ENCODE data around the gene FIBCD1. TPM values are rescaled to one million over a fixed set of nuclear protein-coding genes. Genes with fewer than 3 reads are reported as not detected.

Gene FIBCD1
- total and polyA plus RNA-seq, 2 experiments from 2014 or later: 0.43 to 4.0 TPM

DNA sequence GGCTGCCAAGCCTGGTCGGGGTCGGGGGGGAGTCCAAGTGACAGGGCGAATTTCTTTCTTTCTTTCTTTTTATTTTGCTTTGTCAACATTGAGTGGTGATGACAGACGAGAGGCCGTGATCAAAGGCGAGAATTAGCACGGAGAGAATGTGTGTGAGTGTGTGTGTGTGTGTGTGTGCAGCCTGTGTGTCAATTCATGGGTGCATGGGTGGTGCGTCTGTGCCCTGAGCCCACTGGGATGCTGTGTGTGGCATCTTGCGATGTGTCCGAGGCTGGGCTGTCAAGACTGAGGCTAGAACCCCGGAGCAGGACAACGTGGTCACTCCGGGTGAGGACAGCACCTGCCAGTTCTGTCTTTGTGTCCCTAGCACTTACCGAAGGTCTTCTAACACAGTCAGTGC, 4.7 kb upstream of the FIBCD1 start:
- no peak overlapping the region for H3K27ac ChIP-seq
- H3K4me3 ChIP-seq: no peak overlapping the region
- H3K9me3 ChIP-seq (ENCODE audit: low read depth): no peaks in the 10 kb centered on the region
- no peak for TF ChIP-seq CTCF (IDR thresholded peaks at IDR 0.05; ENCODE audit: low read depth, low read length)
- DNase-seq (ENCODE audit: low read depth in 1 of 2, low spot score in 1 of 2): no peak
- no peaks in the 10 kb centered on the region for H3K4me1 ChIP-seq (ENCODE audit: low read depth)
- H3K36me3 ChIP-seq: no peaks in the 10 kb centered on the region
- H3K27me3 ChIP-seq: peaks cover 49% of the 10 kb centered on the region

- TF ChIP-seq CTCF (IDR thresholded peaks at IDR 0.05; ENCODE audit: low read depth, low read length): no peak
- no peaks in the 10 kb centered on the region for H3K4me1 ChIP-seq (ENCODE audit: low read depth)
- no peak overlapping the region for H3K27ac ChIP-seq
- no peak overlapping the region for H3K4me3 ChIP-seq
- no peaks in the 10 kb centered on the region for H3K36me3 ChIP-seq
- peaks cover 53% of the 10 kb centered on the region for H3K27me3 ChIP-seq
- no peak for DNase-seq (ENCODE audit: low read depth in 1 of 2, low spot score in 1 of 2)
- H3K9me3 ChIP-seq (ENCODE audit: low read depth): no peaks in the 10 kb centered on the region
Observed at GRCh38 chr9:130943221-130943620, 4.2 kb upstream of the FIBCD1 start.

- no peak overlapping the region for H3K27ac ChIP-seq
- H3K36me3 ChIP-seq: no peaks in the 10 kb centered on the region
- TF ChIP-seq CTCF (IDR thresholded peaks at IDR 0.05; ENCODE audit: low read depth, low read length): no peak
- peaks cover 53% of the 10 kb centered on the region for H3K27me3 ChIP-seq
- no peak for DNase-seq (ENCODE audit: low read depth in 1 of 2, low spot score in 1 of 2)
- no peaks in the 10 kb centered on the region for H3K4me1 ChIP-seq (ENCODE audit: low read depth)
- no peak overlapping the region for H3K4me3 ChIP-seq
- no peaks in the 10 kb centered on the region for H3K9me3 ChIP-seq (ENCODE audit: low read depth)
Observed at GRCh38 chr9:130942679-130943078, 3.6 kb upstream of the FIBCD1 start.

- Histone ChIP-seq H3K27me3 (peaks cover 55% of the 10 kb centered on the region), H3K9me3 (ENCODE audit: low read depth) (no peaks in the 10 kb centered on the region), H3K4me1 (ENCODE audit: low read depth) (no peaks in the 10 kb centered on the region), H3K27ac (no peak overlapping the region), H3K36me3 (no peaks in the 10 kb centered on the region), H3K4me3 (no peak overlapping the region)
- DNase-seq (ENCODE audit: low read depth in 1 of 2, low spot score in 1 of 2): no peak
- no peak for TF ChIP-seq CTCF (IDR thresholded peaks at IDR 0.05; ENCODE audit: low read depth, low read length)
Observed at GRCh38 chr9:130942084-130942483, 3.0 kb upstream of the FIBCD1 start.

DNA sequence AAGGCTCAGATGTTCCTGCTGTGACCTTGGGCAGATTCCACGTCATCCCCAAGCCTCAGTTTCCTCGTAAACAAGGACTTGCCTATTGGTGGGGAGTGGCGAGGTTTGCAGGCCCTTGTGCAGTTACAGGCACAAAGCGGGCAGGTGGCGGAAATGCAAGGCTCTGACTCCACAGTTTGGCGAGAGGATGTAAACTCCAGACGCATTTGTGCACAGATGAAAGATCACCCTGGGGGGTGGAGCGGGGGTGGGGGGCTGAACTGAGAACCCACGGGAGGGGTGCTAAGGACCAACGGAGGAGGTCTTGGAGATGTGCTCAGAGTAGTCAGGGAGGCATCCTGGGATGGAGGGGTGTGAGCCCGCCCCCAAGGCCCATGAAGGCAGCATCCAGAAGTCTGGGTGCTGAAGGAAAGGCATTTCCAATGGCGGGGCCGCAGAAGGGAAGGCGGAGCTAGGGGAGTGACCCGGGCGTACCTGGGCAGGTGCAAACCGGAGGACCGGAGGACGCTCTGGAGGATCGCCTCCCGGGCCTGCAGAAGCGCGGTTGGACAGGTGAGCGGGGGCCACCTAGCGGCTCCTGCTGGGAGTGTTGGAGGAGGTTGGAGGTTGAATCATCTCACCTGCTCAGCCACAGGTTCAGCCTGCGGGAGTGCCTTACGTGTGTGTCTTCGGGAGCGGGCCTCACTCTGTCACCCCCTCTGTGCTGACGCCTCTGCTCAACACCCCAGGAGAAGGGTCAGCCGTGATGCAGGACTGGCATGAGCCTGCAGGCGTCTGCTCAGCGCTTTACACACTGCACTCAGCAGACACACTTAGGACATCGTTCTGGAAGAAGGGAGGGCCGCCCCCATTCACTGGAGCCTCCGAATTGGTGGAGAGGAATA, 1.9 kb upstream of the FIBCD1 start:
- H3K4me3 ChIP-seq: no peak overlapping the region
- peak in 1 of 2 donors; percentile 76 for DNase-seq (ENCODE audit: low read depth in 1 of 2, low spot score in 1 of 2)
- no peaks in the 10 kb centered on the region for H3K4me1 ChIP-seq (ENCODE audit: low read depth)
- H3K9me3 ChIP-seq (ENCODE audit: low read depth): no peaks in the 10 kb centered on the region
- TF ChIP-seq CTCF (IDR thresholded peaks at IDR 0.05; ENCODE audit: low read depth, low read length): peak; percentile 85
- no peak overlapping the region for H3K27ac ChIP-seq
- no peaks in the 10 kb centered on the region for H3K36me3 ChIP-seq
- peaks cover 58% of the 10 kb centered on the region for H3K27me3 ChIP-seq
